ENCODE measurements around the gene ERLEC1. TPM values are rescaled to one million over a fixed set of nuclear protein-coding genes. Genes with fewer than 3 reads are reported as not detected.

ERLEC1 gene
- total RNA-seq, 1 experiment from 2014 or later, result 35.7 TPM

DNA sequence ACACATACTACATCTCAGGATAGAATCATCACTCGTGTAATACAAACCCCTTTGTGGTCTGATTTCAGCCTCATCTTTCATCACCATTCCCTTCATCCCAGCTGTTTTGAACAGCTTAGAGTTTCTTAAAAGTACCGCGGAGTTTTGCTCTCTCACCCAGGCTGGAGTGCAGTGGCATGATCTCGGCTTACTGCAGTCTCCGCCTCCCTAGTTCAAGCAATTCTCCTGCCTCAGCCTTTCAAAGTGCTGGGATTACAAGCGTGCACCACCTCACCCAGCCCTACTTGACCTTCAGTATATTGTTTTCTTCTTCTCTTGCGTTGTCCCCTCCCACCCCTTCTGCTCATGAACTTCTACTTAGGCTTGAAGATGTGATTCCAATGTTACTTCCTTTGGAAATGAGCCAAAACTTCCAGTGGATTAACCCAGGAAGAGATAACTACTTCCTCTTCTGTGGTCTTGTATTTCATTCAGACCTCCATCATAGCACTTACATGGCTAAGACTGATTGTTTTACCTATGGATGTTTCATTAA, 15.8 kb downstream of the ERLEC1 start:
- H3F3A ChIP-seq (ENCODE audit: insufficient read depth, low read depth), result no peaks in the 10 kb centered on the region
- 0 out of 2 replicates have a peak, but pooled peaks cover 5% of the 10 kb centered on the region for H4K20me1 ChIP-seq (ENCODE audit: insufficient read depth)
- no peaks in the 10 kb centered on the region for H3K4me1 ChIP-seq (replicated peaks; ENCODE audit: insufficient read depth)
- POLR2A ChIA-PET (ENCODE audit: unreplicated experiment), result no interaction called here
- no peaks in the 10 kb centered on the region for H3K9me3 ChIP-seq (ENCODE audit: insufficient read depth, low read depth)
- H3K9me2 ChIP-seq (ENCODE audit: insufficient read depth), result no peaks in the 10 kb centered on the region
- no peak overlapping the region for H3K4me2 ChIP-seq
- DNase-seq, result no peak
- CTCF ChIA-PET, result no interaction called here
- H3K27me3 ChIP-seq (ENCODE audit: insufficient read depth, low read depth), result no peaks in the 10 kb centered on the region
- intact Hi-C loops (cut with micrococcal nuclease; ENCODE audit: unreplicated experiment), result no loop called here
- no peak overlapping the region for H3K27ac ChIP-seq
- H2AFZ ChIP-seq, result no peak overlapping the region
- H3K36me3 ChIP-seq (ENCODE audit: low read depth), result peaks cover 62% of the 10 kb centered on the region
- TF ChIP-seq, protein P1, sequence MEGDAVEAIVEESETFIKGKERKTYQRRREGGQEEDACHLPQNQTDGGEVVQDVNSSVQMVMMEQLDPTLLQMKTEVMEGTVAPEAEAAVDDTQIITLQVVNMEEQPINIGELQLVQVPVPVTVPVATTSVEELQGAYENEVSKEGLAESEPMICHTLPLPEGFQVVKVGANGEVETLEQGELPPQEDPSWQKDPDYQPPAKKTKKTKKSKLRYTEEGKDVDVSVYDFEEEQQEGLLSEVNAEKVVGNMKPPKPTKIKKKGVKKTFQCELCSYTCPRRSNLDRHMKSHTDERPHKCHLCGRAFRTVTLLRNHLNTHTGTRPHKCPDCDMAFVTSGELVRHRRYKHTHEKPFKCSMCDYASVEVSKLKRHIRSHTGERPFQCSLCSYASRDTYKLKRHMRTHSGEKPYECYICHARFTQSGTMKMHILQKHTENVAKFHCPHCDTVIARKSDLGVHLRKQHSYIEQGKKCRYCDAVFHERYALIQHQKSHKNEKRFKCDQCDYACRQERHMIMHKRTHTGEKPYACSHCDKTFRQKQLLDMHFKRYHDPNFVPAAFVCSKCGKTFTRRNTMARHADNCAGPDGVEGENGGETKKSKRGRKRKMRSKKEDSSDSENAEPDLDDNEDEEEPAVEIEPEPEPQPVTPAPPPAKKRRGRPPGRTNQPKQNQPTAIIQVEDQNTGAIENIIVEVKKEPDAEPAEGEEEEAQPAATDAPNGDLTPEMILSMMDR (conservative IDR thresholded peaks at IDR 0.05), result no peak
- no peak for TF ChIP-seq EZH2 (IDR thresholded peaks at IDR 0.05; ENCODE audit: low read depth)
- no TSS peak for BruUV-seq (replicated peaks)
- H3K79me2 ChIP-seq (ENCODE audit: low read depth), result no peaks in the 10 kb centered on the region
- no peak overlapping the region for H3K4me3 ChIP-seq

DNA sequence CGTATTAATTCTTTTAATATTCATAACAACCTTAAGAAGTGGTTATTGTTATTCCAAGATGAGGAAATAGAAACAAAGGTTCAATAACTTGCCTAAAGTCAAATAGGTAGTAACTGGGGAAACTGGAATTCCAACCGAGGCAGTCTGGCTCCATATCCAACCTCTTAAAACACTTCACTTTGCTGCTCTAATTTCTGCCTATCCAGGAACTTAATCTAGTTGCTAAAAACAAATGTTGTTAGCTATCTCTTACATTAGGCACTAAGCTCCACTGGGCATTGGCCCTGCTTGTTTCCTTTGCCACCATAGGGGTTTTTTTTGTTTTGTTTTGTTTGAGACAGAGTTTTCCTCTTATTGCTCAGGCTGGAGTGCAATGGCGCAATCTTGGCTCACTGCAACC, 24.8 kb downstream of the ERLEC1 start:
- Histone ChIP-seq H3K4me3 (no peak overlapping the region), H4K20me1 (ENCODE audit: insufficient read depth) (no peaks in the 10 kb centered on the region), H3K27me3 (ENCODE audit: insufficient read depth, low read depth) (no peaks in the 10 kb centered on the region), H3K79me2 (ENCODE audit: low read depth) (no peaks in the 10 kb centered on the region), H3K9me2 (ENCODE audit: insufficient read depth) (no peaks in the 10 kb centered on the region), H3K36me3 (ENCODE audit: low read depth) (peaks cover 69% of the 10 kb centered on the region), H3K4me2 (no peak overlapping the region), H2AFZ (no peak overlapping the region), H3K27ac (no peak overlapping the region), H3F3A (ENCODE audit: insufficient read depth, low read depth) (peaks cover 5% of the 10 kb centered on the region), H3K4me1 (replicated peaks; ENCODE audit: insufficient read depth) (no peaks in the 10 kb centered on the region), H3K9me3 (ENCODE audit: insufficient read depth, low read depth) (no peaks in the 10 kb centered on the region)
- no TSS peak for BruUV-seq (replicated peaks)
- CTCF ChIA-PET, result no interaction called here
- TF ChIP-seq, protein P1 (conservative IDR thresholded peaks at IDR 0.05), result no peak
- TF ChIP-seq EZH2 (IDR thresholded peaks at IDR 0.05; ENCODE audit: low read depth), result no peak
- POLR2A ChIA-PET (ENCODE audit: unreplicated experiment), result no interaction called here
- intact Hi-C loops (cut with micrococcal nuclease; ENCODE audit: unreplicated experiment), result no loop called here
- no peak for DNase-seq

DNA sequence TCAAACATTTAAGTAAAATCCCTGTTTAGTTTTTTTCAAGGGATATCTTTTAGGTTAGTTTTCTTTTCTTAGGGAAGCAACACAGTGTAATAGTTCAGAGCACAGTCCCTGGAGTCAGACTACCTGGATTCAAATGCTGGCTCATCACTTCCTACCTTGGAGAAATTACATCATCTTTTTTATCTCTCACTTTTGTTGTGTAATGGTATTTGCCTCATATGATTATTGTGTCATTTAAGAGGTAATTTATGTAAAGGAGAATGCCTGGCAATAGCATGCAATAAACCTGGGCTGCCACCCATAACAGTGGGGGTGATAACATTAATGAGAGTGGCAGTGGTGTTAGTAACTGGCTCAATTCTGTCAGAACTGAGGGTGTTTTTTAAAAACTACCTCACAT, 26.3 kb downstream of the ERLEC1 start:
- POLR2A ChIA-PET (ENCODE audit: unreplicated experiment), result no interaction called here
- no peaks in the 10 kb centered on the region for H4K20me1 ChIP-seq (ENCODE audit: insufficient read depth)
- H3K27me3 ChIP-seq (ENCODE audit: insufficient read depth, low read depth), result no peaks in the 10 kb centered on the region
- CTCF ChIA-PET, result no interaction called here
- H3K4me3 ChIP-seq, result no peak overlapping the region
- no peaks in the 10 kb centered on the region for H3K9me2 ChIP-seq (ENCODE audit: insufficient read depth)
- H3K4me1 ChIP-seq (replicated peaks; ENCODE audit: insufficient read depth), result no peaks in the 10 kb centered on the region
- no peak for DNase-seq
- H3K4me2 ChIP-seq, result no peak overlapping the region
- TF ChIP-seq EZH2 (IDR thresholded peaks at IDR 0.05; ENCODE audit: low read depth), result no peak
- TF ChIP-seq, protein P1 (conservative IDR thresholded peaks at IDR 0.05), result no peak
- H3F3A ChIP-seq (ENCODE audit: insufficient read depth, low read depth), result peaks cover 5% of the 10 kb centered on the region
- peaks cover 60% of the 10 kb centered on the region for H3K36me3 ChIP-seq (ENCODE audit: low read depth)
- no peaks in the 10 kb centered on the region for H3K79me2 ChIP-seq (ENCODE audit: low read depth)
- intact Hi-C loops (cut with micrococcal nuclease; ENCODE audit: unreplicated experiment), result no loop called here
- BruUV-seq (replicated peaks), result no TSS peak
- H3K27ac ChIP-seq, result 0 out of 2 replicates have a peak overlapping the region, but pooled peaks have one; percentile 4
- no peak overlapping the region for H2AFZ ChIP-seq
- H3K9me3 ChIP-seq (ENCODE audit: insufficient read depth, low read depth), result no peaks in the 10 kb centered on the region

All from PC-9 (cell line).